Prostate gland (tissue), 2 donors: Measurements from ENCODE around the gene RPS6KA1. TPM values are rescaled to one million over a fixed set of nuclear protein-coding genes. Genes with fewer than 3 reads are reported as not detected.

Source experiments
- DNase-seq: peaks from one replicate; pipeline ENCODE4 v3.0.0-alpha.2; 2019; ENCODE audit warnings: low spot score
- H3K27ac ChIP-seq, 2 donors: fragments of 200-600 bp; sonication (generic); 2 replicates each; pipeline ENCODE4 v1.5.1; 2017 to 2019
- H3K27me3 ChIP-seq: fragments of 200-600 bp; sonication (generic); replicated peaks from 2 replicates; pipeline ENCODE4 v1.5.1; 2019; ENCODE audit not compliant: insufficient read depth
- H3K36me3 ChIP-seq, 2 donors: fragments of 200-600 bp; sonication (generic); 1 replicate in 1 of 2; 2 replicates in 1 of 2; pipeline versions ENCODE4 v1.5.1 to v1.8.1; 2017 to 2019
- H3K4me1 ChIP-seq: fragments of 200-600 bp; sonication (generic); replicated peaks from 2 replicates; pipeline ENCODE4 v1.5.1; 2019
- H3K4me3 ChIP-seq, 2 donors: fragments of 200-600 bp; sonication (generic); 2 replicates each; pipeline ENCODE4 v1.5.1; 2017 to 2019
- H3K9me3 ChIP-seq: fragments of 200-600 bp; sonication (generic); 2 replicates; pipeline ENCODE4 v1.5.1; 2017
- POLR2A ChIP-seq: fragments of 450-650 bp; IDR thresholded peaks from one replicate; pipeline ENCODE4 v1.6.1; 2016; ENCODE audit warnings: antibody characterized with exemption, mild to moderate bottlenecking
- POLR2AphosphoS5 ChIP-seq: sonication (generic); formaldehyde crosslinking; IDR thresholded peaks from one replicate; pipeline ENCODE4 v1.6.1; 2017; ENCODE audit warnings: antibody characterized with exemption
- WGBS: methylation state at CpG from one replicate; pipeline ENCODE4 v1.1.5; 2018; 5-methylcytosine and 5-hydroxymethylcytosine counted together
- intact Hi-C: fragments of 100-400 bp; cut with DNase I; formaldehyde crosslinking; loops from one replicate; pipeline ENCODE4 v1.14.2; 2022
- total RNA-seq, 2 donors: library from RNA; depleted of rRNA; stranded (reverse); fragments of >200 nt; gene quantifications; one replicate each; pipeline ENCODE4 v1.1.0, GENCODE V29; 2016
- TF ChIP-seq, protein P1 (sequence below), 4 experiments: fragments of 200-600 bp in 2 of 4; fragments of 450-650 bp in 2 of 4; sonication (generic) in 2 of 4; IDR thresholded peaks; 1 replicate in 3 of 4; 2 replicates in 1 of 4; pipeline ENCODE4 v1.5.1; 2016 to 2019; ENCODE audit warnings: antibody characterized with exemption in 4 of 4, mild to moderate bottlenecking in 2 of 4, moderate library complexity in 2 of 4

Gene RPS6KA1
- total RNA-seq, 2 donors from 2014 or later = 38.6 to 87.5 TPM

DNA sequence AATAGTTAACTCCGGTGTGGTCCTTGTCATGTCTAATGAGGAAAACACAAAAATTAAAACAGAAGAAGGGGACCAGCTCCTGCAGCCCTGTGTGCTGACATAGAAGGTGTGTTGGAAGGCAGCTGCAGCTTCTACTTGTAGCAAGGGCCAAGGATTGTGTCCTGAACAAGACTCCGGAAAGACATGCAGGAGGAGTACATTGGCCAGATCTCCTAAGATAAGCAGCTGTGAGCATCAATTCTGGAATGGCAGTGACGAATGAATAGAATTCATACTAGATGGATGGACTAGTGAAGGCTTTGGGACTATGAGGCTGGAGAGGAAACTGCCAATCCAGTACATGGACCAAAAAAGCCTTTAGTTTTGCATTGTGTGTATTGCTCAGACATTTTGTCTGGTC lies 19.3 kb downstream of the RPS6KA1 start:
- Histone ChIP-seq H3K9me3 (no peaks in the 10 kb centered on the region), H3K4me3 (no peak overlapping the region), H3K36me3 (no peaks in the 10 kb centered on the region), H3K4me1 (no peaks in the 10 kb centered on the region), H3K27ac (no peak overlapping the region), H3K27me3 (no peaks in the 10 kb centered on the region)
- WGBS = 81% methylated on average over 3 of the region's 3 CpGs
- intact Hi-C loops = no loop called here
- TF ChIP-seq, protein P1, sequence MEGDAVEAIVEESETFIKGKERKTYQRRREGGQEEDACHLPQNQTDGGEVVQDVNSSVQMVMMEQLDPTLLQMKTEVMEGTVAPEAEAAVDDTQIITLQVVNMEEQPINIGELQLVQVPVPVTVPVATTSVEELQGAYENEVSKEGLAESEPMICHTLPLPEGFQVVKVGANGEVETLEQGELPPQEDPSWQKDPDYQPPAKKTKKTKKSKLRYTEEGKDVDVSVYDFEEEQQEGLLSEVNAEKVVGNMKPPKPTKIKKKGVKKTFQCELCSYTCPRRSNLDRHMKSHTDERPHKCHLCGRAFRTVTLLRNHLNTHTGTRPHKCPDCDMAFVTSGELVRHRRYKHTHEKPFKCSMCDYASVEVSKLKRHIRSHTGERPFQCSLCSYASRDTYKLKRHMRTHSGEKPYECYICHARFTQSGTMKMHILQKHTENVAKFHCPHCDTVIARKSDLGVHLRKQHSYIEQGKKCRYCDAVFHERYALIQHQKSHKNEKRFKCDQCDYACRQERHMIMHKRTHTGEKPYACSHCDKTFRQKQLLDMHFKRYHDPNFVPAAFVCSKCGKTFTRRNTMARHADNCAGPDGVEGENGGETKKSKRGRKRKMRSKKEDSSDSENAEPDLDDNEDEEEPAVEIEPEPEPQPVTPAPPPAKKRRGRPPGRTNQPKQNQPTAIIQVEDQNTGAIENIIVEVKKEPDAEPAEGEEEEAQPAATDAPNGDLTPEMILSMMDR (IDR thresholded peaks at IDR 0.05) = no peak
- TF ChIP-seq POLR2AphosphoS5 (no peak), POLR2A (no peak)
- DNase-seq = no peak

- 91% methylated on average over 3 of the region's 3 CpGs for WGBS
- intact Hi-C loops = no loop called here
- H3K4me3 ChIP-seq = no peak overlapping the region
These were observed 21.4 kb downstream of the RPS6KA1 start for GRCh38 chr1:26550946-26551345.

GRCh38 chr1:26552720-26553119 lies 23.2 kb downstream of the RPS6KA1 start:
- intact Hi-C loops = no loop called here
- DNase-seq = no peak
- Histone ChIP-seq H3K36me3 (no peaks in the 10 kb centered on the region), H3K27me3 (no peaks in the 10 kb centered on the region), H3K9me3 (no peaks in the 10 kb centered on the region), H3K4me3 (no peak overlapping the region), H3K27ac (no peak overlapping the region), H3K4me1 (no peaks in the 10 kb centered on the region)
- WGBS = 66% methylated on average over 6 of the region's 6 CpGs
- TF ChIP-seq POLR2A (no peak), POLR2AphosphoS5 (no peak)
- TF ChIP-seq, protein P1 (IDR thresholded peaks at IDR 0.05) = no peak

More at GRCh38 chr1:26550946-26551345, 21.4 kb downstream of the RPS6KA1 start:
- no peaks in the 10 kb centered on the region for H3K27me3 ChIP-seq
- DNase-seq = no peak
- no peaks in the 10 kb centered on the region for H3K4me1 ChIP-seq
- no peak overlapping the region for H3K27ac ChIP-seq
- no peaks in the 10 kb centered on the region for H3K9me3 ChIP-seq
- no peaks in the 10 kb centered on the region for H3K36me3 ChIP-seq
- TF ChIP-seq, protein P1 (IDR thresholded peaks at IDR 0.05) = no peak

- Histone ChIP-seq H3K4me3 (no peak overlapping the region), H3K27ac (no peak overlapping the region), H3K27me3 (no peaks in the 10 kb centered on the region), H3K4me1 (no peaks in the 10 kb centered on the region), H3K36me3 (no peaks in the 10 kb centered on the region), H3K9me3 (no peaks in the 10 kb centered on the region)
- 92% methylated on average over 13 of the region's 14 CpGs for WGBS
- intact Hi-C loops = no loop called here
- no peak for DNase-seq
- TF ChIP-seq POLR2A (no peak), POLR2AphosphoS5 (no peak)
- TF ChIP-seq, protein P1 (IDR thresholded peaks at IDR 0.05) = no peak
These were observed 24.6 kb downstream of the RPS6KA1 start for GRCh38 chr1:26553942-26554682.

DNA sequence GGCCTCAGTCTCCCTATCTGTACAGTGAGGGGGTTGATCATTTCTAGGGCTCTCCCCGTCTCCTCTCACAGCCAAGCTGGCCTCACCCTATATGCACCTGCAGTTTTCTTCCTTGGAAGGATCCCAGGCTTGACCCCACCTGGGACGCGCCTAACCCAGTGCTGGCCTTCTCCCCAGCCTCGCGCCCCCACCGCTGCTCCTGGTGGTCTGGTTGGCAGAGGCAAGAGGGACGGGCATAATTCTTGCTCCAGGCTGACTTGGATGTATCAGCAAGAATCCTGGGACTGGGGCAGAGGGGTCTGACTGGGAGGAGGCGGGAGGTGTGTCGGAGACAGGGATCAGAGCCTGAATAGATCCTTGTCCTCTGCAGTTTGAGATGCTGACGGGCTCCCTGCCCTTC lies 25.2 kb downstream of the RPS6KA1 start:
- TF ChIP-seq, protein P1 (IDR thresholded peaks at IDR 0.05) = no peak
- TF ChIP-seq POLR2A (no peak), POLR2AphosphoS5 (no peak)
- H3K4me1 ChIP-seq = no peaks in the 10 kb centered on the region
- no peaks in the 10 kb centered on the region for H3K9me3 ChIP-seq
- no peak overlapping the region for H3K4me3 ChIP-seq
- H3K27ac ChIP-seq = no peak overlapping the region
- no peaks in the 10 kb centered on the region for H3K27me3 ChIP-seq
- DNase-seq = no peak
- no peaks in the 10 kb centered on the region for H3K36me3 ChIP-seq
- WGBS = 92% methylated on average over 10 of the region's 10 CpGs
- intact Hi-C loops = no loop called here
